HG02678 (cell line): ENCODE data around the gene ABCB10.
A peak's percentile ranks its signal among the peaks of the same experiment; 100 is the strongest.
"Not testable (repeated sequence)": the region's sequence is repeated elsewhere in the genome, so short reads cannot be mapped to it uniquely, and the experiment has no call there.

Experiments
- ATAC-seq: cut with Tn5 transposase; IDR thresholded peaks from one replicate; pipeline ENCODE4 v1.9.1; 2021; ENCODE audit warnings: mild to moderate bottlenecking, moderate library complexity; ENCODE audit not compliant: unreplicated experiment

The ABCB10 gene

GRCh38 chr1:229558460-229559335 is at the start of gene ABCB10:
Gene ABCB10 (minus strand): TSS chr1:229558707. CDS start chr1:229558652, 55 bp downstream.
- ATAC-seq, result peak; percentile 82

GRCh38 chr1:229607370-229607769 is 48.9 kb upstream of the ABCB10 start:
- no peak for ATAC-seq

GRCh38 chr1:229603371-229604005 is 45.0 kb upstream of the ABCB10 start:
- ATAC-seq, result no peak

GRCh38 chr1:229600229-229600628 is 41.7 kb upstream of the ABCB10 start:
- no peak for ATAC-seq

- ATAC-seq, result no peak
Measured at GRCh38 chr1:229599218-229599954, 40.9 kb upstream of the ABCB10 start.

GRCh38 chr1:229597877-229598276 is 39.4 kb upstream of the ABCB10 start:
- no peak for ATAC-seq

GRCh38 chr1:229596925-229597699 is 38.6 kb upstream of the ABCB10 start:
- no peak for ATAC-seq

- not testable (repeated sequence) for ATAC-seq
Measured at GRCh38 chr1:229595876-229596275, 37.4 kb upstream of the ABCB10 start.

GRCh38 chr1:229594227-229595008 is 35.9 kb upstream of the ABCB10 start:
- ATAC-seq, result no peak

GRCh38 chr1:229593800-229594199 is 35.3 kb upstream of the ABCB10 start:
- ATAC-seq, result no peak

- no peak for ATAC-seq
Measured at GRCh38 chr1:229590119-229590518, 31.6 kb upstream of the ABCB10 start.

GRCh38 chr1:229585338-229585737 is 26.8 kb upstream of the ABCB10 start:
- no peak for ATAC-seq

GRCh38 chr1:229582715-229583114 is 24.2 kb upstream of the ABCB10 start:
- no peak for ATAC-seq

GRCh38 chr1:229582011-229582694 is 23.6 kb upstream of the ABCB10 start:
- ATAC-seq, result no peak

GRCh38 chr1:229581485-229581884 is 23.0 kb upstream of the ABCB10 start:
- ATAC-seq, result no peak

GRCh38 chr1:229579059-229579673 is 20.7 kb upstream of the ABCB10 start:
- ATAC-seq, result peak; percentile 88

GRCh38 chr1:229578168-229579058 is 19.9 kb upstream of the ABCB10 start:
- ATAC-seq, result no peak
